HG02623 (cell line): ENCODE measurements around the gene THSD4.
"Not testable (repeated sequence)": the region's sequence is repeated elsewhere in the genome, so short reads cannot be mapped to it uniquely, and the experiment has no call there.

ENCODE experiments used
- ATAC-seq: cut with Tn5 transposase; IDR thresholded peaks from one replicate; pipeline ENCODE4 v1.9.1; 2021; ENCODE audit warnings: moderate library complexity; ENCODE audit not compliant: unreplicated experiment

THSD4 gene

DNA sequence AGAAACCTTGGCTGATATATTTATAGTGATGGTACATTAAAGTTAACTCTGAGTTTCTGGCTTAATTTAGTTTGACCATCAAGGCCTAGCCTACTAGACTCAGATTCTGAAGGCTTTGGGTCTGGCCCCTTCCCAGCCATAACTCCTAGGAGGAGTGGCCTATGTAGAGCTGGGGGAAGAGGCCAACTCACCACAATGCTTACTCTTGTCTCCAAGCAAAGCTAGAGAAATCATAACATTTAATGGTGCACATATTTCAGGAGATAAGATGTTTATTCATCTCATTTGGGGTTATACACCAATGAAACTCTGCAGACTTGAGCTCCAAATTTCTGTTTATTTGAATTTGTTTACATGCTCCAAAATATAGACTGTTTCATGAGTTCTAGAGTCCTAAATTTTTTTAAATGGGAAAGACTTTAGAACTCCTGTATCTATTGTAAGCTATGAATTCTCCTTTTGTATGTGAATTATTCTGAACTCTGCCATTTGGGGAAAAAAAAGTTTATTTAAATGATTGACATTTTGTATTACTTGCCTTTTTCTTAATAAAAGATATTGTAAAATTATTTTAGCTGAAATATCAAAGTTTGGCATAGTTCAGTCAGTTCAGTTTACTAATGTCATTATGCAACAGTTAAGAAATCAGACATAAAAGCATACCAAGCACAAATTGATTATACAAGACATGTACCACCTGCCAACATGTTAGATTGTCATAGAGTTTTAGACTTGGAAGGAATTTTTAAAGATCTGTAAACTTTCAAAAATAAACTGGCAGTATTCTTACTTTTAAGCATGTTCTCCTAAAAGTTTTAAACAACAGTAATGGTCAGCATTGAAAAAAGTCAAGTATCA, 551.7 kb downstream of the THSD4 start:
- no peak for ATAC-seq

DNA sequence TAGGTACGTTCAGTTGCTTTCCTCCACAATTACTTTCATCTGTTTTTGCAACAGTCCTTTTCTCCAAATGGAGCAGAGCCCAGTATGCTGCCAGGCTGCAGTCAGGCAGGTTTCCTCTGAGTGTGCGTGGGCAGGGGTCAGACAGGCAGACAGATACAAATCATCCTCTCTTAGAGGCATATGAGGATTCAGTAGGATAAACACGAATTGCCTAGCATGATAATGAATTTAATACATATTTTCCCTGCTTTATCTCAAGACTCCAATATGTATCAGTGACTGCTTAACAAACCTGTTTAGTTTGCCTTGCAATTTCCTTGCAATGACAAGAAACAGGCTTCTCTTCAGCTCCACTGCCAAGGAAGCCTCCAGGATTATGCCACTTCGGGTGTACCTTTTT, 554.4 kb downstream of the THSD4 start:
- no peak for ATAC-seq

DNA sequence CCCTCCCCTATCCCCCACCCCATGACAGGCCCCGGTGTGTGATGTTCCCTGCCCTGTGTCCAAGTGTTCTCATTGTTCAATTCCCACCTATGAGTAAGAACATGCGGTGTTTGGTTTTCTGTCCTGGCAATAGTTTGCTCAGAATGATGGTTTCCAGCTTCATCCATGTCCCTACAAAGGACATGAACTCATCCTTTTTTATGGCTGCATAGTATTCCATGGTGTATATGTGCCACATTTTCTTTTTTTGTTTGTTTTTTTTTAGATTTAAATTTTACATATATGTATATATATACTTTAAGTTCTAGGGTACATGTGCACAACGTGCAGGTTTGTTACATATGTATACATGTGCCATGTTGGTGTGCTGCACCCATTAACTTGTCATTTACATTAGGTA, 555.0 kb downstream of the THSD4 start:
- ATAC-seq, result not testable (repeated sequence)

DNA sequence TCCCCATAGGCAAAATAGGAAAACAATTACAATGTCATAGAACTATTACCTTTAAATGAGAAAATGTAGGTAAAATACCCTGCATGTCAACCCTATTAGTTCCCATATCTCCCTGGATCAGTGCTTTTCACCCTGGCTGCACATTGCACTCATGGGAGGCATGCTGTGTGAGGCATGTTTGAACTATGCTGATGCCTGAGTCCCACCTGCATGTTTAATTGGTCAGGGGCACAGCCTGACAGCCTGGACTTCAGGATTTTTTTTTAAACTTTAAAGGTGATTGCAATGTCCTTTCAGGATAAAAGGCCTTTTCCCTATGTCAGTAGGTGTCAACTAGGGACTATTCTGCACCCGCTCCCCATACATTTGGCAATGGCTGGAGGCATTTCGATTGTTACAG, 559.1 kb downstream of the THSD4 start:
- ATAC-seq, result no peak

DNA sequence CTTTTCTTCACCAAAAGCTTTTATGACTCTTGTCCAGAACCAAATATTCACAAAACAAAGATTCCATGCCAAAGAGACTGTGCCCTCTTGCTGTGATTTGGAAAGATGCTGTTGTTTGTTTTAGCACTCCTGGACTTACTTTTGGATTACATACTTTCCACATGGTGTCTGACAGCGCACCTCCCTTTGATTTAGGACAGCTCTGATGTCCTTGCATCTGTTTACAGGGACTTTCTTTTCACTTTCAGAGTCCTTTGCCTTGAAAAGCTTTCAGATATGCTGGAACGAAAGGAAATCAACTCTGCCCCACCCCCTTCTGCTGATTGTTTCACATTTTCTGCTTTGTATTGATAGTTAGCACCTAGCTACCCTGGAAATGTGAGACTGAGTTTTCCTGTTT, 562.1 kb downstream of the THSD4 start:
- no peak for ATAC-seq

DNA sequence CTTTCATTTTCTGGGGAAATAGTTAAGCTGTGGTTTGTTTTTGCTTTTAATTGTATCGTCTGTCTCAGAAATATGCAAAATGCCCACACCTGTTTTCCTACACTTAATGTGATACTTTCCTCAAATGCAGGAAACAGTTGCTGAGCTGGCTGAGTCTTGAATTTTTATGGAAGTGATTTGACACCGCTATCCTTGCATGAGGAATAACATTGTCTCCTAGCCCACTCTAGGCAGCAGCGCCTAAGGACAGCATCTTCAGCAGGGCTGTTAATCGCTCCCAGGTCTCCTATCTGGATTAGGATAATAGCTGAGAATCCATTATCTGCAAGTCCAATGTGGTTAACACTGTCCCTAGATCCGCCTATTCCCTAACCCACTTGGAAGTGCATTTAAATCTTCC, 562.5 kb downstream of the THSD4 start:
- ATAC-seq, result no peak

DNA sequence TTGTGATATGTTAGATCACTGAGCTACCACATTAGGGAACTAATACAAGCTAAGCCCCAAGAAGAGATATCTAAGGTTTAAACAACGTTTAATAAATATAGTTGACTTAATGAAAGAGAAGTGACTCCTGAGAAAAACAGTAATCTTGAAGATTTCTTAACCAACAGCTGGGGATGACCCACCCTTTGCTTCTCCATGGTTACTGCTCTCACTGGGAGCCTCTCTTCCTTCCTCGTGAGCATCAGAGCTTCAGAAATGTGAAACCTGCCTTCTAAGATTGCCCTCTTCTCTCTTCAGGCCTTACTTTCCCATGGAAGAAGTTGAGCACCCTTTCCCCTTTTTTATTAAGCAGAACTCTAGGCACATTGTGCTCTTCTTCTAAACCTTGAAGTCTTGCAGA, 562.9 kb downstream of the THSD4 start:
- no peak for ATAC-seq

DNA sequence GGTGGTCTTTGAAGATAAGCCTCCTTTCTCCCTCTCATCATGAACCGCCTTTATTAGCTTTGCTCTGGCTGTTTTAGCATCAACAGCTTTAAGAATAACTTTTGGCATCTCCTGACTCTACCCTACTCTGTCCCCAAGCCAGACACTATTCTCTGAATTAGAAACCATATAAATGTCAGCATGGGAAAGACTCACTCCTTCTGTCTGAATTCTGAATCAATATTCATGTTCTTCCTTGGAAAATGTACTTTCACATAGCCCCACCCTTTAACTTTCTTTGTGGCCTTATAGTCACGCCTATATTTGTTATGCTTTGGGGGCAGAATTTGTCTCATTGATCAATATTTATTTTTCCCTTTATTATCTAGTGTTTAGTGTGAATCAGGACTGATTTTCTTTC, 563.3 kb downstream of the THSD4 start:
- ATAC-seq, result no peak

DNA sequence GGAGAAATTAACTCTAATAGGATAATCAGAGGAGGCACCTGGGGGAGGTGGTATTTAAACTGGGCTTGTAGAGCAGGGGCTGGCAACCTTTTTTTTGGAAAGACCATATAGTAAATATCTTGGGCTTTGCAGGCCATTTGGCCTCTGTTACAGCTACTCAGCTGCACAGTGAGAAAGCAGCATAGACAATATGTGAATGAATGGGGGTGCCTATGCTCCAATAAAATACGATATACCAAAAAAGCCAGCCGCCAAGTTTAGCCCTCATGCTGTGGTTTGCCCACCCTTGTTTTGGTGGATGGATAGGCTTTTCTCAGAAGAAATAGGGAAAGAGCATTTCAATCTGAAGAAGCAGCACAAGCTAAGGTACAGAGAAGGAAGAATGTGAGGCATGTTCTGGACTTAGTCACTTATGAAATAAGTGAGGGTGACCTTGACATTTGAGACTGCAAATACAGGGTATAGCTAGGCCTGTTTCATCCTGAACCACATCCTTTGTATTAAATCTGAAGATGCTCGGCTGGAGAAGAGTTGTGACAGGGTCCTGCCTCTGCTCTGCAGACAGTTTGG, 564.0 kb downstream of the THSD4 start:
- ATAC-seq, result no peak

DNA sequence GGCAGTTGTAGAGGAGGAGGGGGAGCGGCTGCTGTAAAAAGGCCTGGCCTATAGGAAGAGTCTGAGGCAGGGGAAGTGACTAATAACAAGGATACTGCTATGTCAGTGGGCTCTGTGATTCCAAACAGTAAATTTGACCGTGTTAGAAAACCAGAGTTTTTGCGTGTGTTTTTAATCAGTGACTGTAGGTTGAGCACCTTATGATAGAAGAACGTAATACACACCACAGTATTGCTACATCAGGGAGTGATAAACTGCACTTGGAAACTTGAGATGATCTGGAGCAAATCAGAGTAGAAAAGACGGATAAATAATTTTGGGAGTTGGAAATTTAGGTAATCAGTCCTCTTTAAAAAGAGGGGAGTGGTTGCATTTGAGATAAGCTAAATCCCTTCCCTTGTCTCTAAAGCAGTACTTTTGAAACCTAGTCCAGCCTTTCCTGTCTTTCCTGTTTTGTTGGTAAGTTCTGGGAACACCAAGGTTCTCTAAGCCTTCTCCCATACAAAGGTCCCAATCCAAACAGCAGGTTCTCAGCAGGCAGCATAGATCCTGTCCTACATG, 564.6 kb downstream of the THSD4 start:
- no peak for ATAC-seq

DNA sequence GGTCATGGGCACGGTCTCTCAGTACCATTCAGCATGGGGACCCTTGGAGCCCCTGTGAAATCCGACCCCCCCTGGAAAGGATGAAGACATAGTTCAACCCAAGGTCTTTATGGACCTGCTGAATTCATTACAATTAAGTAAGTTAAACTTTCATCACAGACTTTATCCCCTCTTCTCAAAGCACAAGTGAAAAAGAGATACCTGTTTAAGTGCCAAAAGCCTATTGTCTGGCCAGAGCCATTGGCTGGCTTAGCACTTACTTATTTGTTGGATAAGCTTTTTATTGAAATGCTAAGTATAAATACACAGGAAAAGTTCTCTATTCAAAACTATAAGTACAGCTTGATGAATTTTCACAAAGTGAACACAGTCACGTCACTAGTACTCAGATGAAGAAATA, 566.7 kb downstream of the THSD4 start:
- no peak for ATAC-seq

DNA sequence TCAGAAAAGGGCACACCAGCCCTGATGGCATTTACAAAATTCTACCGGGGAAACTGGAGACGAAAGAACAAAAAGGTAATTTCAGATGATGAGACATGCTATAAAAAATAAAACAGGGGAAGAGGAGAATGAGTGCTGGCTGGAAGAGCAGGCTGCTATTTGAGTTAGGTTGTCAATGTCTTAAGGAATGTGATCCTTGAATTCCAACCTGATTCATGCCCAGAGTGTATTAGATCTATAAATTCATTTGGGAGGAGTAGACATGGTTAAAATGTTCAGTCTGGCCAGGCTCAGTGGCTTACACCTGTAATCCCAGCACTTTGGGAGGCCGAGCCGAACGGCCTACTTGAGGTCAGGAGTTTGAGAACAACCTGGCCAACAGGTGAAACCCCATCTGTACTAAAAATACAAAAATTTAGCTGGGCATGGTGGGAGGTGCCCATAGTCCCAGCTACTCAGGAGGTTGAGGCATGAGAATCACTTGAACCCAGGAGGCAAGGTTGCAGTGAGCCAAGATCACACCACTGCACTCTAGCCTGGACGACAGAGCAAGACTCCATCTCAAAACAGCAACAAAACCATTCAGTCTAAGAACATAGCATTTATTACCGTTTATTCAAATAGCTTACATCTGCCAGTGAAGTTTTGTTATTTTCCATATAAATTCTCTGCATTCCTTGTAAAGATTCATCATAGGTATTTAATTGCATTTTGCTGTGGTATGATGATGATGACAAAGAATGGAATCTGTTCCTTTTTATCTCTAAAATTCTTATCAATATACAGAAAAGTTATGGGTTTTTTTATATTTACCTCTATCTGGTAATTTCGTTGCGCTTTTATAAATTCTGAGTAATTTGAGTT, 568.4 kb downstream of the THSD4 start:
- no peak for ATAC-seq

DNA sequence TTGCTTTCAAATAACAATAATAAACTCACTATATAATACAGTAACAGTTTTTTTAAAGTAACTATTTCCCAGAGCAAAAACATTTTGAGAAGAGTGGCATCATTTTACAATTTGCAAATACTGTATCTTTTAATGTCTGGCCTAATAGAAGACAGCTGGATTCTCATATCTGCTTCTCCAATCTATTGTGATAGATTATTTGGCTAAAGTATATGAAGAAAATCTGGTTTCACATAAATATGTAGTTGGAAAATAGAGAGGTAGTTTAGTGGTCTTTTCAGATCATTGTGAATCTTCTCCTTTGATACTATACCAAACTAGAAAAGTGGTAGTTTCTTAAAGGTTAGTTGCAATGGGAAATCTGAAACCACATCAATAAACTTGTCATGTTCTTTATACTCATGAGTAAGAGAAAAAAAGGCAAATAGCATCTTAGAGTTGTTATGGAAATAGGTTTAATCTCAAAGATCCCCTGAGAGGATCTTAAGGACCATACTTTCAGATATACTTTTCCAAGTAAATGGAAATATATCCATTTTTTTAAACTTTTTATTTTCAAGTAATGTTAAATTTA, 570.2 kb downstream of the THSD4 start:
- ATAC-seq, result no peak

DNA sequence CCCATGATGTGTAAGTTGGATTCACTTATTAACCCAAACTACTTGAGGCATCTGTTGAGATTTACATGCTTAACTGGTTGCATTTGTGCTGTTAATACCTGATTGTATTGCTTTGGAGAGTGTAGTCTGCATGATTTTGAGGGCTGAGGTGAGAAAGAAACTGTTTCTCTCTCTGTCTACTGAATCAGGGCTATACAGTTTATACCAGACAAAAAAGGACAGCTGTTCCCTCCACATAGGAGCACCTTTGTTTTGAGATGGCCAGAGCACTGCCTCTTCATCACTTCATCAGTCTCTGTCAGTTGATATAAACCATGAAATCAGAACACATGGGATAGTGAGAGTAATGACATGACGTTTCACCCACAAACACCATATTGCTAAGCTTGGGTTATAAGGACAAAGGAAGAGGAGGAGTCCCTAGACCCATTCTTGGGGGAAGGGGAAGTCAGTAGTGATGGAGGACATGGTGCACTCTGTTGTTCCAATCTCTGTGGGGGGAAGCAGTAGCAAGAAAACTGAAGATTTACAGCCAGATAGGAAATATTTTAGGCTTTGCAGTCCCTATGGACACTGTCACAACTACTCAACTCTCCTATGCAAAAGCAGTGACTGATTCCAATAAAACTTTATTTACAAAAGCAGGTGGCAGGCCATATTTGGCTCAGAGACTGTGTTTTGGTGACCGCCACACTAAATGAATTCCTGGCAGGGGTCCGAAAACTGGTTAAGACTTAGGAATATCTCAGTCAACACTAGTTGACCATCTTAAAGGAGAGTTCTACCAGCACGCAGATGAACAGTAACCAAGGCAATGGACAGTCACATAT, 571.2 kb downstream of the THSD4 start:
- no peak for ATAC-seq

DNA sequence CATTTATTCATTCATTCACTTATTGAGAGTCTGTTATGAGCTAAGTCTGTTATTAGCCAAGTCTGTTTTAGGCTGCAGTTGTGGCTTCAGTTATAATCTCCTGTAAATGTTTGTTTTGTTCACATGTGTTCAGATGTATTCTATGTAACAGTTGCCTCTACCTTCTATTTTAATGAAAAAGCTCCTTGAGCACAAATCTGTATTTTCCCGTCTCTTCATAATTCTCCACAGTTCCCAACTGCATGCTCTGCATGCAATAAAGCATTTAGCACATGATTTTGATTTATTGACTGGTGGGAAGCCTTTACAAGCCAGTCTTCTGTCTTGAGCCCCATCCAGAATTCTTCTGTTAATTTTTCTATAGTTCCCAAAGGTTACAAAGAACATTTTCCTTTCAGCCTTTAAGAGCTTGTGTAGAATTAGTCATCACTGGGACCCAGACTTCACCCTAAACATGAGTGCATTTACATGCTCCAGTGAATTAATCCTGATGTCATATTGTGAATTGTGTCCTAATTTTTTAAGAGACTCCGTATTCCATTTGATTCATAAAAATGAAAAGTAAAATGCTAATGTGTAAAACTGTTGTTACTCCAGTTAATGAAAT, 572.7 kb downstream of the THSD4 start:
- ATAC-seq, result no peak

DNA sequence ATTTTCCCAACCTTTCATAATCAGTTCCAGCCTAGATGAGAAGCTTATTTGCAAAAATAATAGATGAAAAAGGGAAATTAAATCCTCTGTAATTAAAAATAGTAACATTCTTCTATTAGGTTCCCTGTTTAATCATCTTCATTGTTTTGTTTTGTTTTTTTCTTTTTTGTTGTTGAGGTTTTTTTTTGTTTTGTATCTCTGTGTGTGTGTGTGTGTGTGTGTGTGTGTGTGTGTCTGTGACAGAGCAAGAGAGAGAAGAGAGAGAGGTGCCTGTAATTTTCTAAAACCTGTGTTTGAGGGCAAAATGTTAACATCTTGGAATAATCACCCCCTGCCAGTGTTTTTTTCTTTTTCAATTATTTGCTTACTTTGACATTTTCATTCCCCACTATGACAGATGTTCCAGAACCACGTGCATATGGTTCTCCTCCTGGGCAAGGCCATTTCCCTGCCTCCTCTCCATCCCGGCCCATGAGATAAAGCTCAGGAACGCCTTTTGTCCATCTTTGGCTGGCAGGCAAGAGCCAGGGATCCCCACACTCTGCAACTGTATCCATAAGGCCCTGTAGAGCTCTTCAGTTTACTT, 573.3 kb downstream of the THSD4 start:
- no peak for ATAC-seq

DNA sequence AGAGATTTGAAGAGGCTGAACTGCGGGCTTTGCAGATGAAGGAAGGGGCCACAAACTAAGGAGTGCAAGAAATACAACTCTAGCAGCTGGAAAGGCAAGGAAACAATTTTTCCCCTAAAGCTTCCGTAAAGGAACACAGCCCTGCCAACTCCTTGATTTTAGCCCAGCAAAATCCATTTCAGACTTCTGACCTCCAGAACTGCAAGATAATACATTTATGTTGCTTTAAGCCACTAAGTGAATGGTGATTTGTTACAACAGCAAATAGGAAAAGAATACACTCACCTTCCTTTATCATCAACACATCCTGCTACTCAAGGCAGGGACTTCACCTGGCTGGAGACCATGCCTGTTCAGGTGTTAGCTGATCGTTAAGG, 575.8 kb downstream of the THSD4 start:
- no peak for ATAC-seq

DNA sequence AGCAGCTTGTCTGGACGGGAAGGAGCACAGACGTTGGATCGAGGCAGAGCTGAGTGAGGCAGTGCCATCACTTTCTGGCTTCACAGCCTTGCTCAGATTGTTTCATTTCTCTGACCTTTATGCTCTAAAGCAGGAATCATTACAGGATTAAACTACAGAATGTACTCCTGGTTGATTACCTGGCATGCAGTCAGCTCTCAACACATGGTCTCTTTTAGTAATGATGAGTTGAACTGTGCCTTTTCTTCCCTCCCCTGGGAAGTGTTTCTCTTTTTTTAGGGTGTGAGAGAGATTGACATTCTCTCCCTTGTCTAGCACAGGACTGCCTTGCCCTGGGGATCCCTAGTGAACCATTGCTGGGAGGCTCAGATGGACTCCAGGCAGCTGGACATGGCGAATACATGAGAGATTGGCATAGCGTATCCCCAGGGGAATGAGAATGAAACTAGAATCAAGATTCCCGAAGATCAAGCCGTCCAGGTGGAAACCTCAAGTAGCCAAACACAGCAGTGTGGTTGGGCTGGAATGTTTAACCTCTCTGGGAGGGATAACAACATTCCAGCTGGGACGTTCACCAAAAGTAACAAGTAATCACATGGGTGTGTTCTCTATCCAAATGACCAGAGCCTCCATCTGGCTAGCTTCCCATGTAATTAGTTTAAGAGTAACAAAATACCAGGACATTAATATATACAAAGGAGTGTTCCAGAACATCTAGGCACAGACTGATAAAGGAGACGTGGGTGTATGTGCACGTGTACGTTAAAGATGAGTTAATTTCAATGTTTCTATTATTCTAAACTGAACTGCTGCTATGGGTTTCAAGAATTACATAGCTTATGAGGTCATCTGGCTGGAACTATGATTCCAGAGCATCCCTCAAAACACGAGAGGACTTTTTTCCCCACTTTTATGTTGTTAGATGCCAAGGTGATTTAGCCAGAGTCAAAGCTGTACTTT, 576.5 kb downstream of the THSD4 start:
- no peak for ATAC-seq
